C4-2B (cell line): ENCODE data around the gene ATP9A.

Experiments used
- CTCF ChIP-seq: fragments of 450-650 bp; conservative IDR thresholded peaks from 2 replicates; pipeline ENCODE4 v1.5.1; 2017; ENCODE audit warnings: mild to moderate bottlenecking
- ZFX ChIP-seq: fragments of 450-650 bp; IDR thresholded peaks from 2 replicates; pipeline ENCODE4 v1.6.1; 2017

DNA sequence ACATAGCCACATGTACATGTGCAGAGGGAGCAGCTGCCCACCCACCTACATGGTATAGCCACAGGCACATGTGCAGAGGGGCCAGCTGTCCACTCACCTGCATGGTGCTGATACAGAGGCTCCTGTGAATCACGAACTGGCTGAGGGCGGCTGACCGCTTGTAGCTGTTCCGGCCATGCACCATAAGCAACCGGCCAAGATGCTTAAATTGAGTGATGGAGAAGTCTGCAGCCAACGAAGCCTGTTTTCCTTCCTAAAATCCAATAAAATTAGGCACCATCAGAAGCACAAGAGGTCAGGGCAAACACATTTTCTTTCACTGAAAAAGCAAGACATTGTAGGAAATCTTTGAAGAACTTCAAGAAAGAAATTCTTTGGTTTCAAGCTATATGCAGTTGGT, 154.6 kb downstream of the ATP9A start:
- TF ChIP-seq CTCF (no peak), ZFX (no peak)
